ENCODE measurements around the gene SAMMSON. TPM values are rescaled to one million over a fixed set of nuclear protein-coding genes. Genes with fewer than 3 reads are reported as not detected.

The SAMMSON gene
- total RNA-seq, 1 donor from 2014 or later = not detected

DNA sequence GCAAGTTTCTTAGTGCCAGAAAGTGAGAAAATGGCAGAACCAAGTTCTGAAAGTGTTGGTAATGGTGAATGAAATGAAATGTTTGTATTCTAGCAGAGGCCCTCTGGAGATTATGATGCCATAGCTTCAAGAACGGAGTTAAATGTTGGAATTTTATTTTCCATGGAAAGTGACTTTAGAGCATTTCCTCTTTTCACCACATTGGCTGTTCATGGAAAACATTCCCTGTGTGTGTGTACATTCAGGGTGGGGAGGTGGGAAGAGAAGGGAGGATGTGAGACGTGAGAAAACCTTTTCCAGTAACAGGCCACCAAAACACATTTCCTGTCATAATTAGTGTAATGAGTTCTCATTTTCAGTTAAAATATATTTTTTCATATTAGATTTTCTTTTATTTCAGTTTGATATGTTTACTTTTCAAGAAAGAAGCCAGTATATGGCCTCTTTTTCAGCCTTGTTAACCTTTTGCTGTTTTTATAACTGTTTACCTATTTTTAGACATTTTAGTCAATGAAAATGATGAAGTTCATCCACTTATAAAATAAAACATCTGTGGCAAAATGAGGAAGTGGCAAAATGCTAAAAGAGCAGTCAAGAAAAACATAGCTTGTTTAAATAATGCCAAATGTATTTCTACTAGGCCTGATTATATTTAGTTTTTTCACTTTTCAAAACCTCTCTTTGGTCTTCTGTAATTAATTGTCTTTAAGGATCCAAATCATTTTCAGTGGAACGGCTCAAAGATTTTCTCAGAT, 21.6 kb downstream of the SAMMSON start:
- TF ChIP-seq, protein P1, sequence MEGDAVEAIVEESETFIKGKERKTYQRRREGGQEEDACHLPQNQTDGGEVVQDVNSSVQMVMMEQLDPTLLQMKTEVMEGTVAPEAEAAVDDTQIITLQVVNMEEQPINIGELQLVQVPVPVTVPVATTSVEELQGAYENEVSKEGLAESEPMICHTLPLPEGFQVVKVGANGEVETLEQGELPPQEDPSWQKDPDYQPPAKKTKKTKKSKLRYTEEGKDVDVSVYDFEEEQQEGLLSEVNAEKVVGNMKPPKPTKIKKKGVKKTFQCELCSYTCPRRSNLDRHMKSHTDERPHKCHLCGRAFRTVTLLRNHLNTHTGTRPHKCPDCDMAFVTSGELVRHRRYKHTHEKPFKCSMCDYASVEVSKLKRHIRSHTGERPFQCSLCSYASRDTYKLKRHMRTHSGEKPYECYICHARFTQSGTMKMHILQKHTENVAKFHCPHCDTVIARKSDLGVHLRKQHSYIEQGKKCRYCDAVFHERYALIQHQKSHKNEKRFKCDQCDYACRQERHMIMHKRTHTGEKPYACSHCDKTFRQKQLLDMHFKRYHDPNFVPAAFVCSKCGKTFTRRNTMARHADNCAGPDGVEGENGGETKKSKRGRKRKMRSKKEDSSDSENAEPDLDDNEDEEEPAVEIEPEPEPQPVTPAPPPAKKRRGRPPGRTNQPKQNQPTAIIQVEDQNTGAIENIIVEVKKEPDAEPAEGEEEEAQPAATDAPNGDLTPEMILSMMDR (IDR thresholded peaks at IDR 0.05; ENCODE audit: insufficient read depth, low read length, poor library complexity, severe bottlenecking) = no peak
- DNase-seq (ENCODE audit: low read depth) = no peak
- no peaks in the 10 kb centered on the region for H3K27me3 ChIP-seq (ENCODE audit: control insufficient read depth, insufficient read depth, low read length)
- no peaks in the 10 kb centered on the region for H3K36me3 ChIP-seq (ENCODE audit: control insufficient read depth, insufficient read depth, low read length)
- H3K4me3 ChIP-seq (ENCODE audit: low read depth, low read length) = no peak overlapping the region

- TF ChIP-seq, protein P1 (IDR thresholded peaks at IDR 0.05; ENCODE audit: insufficient read depth, low read length, poor library complexity, severe bottlenecking) = no peak
- Histone ChIP-seq H3K36me3 (ENCODE audit: control insufficient read depth, insufficient read depth, low read length) (no peaks in the 10 kb centered on the region), H3K27me3 (ENCODE audit: control insufficient read depth, insufficient read depth, low read length) (no peaks in the 10 kb centered on the region), H3K4me3 (ENCODE audit: low read depth, low read length) (no peak overlapping the region)
- DNase-seq (ENCODE audit: low read depth) = no peak
These were observed 28.8 kb downstream of the SAMMSON start for GRCh38 chr3:70028361-70028760.

DNA sequence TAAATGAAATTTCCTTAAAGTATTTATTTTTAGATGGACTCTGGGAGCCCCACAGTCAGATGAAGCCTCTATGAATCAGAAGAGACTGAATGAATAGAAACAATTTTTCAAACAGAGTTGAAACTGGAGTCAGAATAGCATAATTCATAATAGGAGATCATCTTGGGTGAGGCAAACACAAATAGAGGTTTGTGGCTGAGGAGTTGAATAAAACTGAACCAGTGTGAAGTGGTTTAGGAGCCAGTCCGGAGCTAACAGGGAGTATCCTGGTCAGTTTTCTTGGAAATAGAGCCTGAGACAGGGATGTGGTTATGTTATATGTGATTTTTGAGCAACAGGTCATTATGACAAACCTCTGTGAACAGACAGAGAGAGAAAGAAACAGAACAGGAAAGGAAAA, 39.2 kb downstream of the SAMMSON start:
- Histone ChIP-seq H3K36me3 (ENCODE audit: control insufficient read depth, insufficient read depth, low read length) (no peaks in the 10 kb centered on the region), H3K27me3 (ENCODE audit: control insufficient read depth, insufficient read depth, low read length) (no peaks in the 10 kb centered on the region), H3K4me3 (ENCODE audit: low read depth, low read length) (no peak overlapping the region)
- no peak for DNase-seq (ENCODE audit: low read depth)
- TF ChIP-seq, protein P1 (IDR thresholded peaks at IDR 0.05; ENCODE audit: insufficient read depth, low read length, poor library complexity, severe bottlenecking) = no peak

DNA sequence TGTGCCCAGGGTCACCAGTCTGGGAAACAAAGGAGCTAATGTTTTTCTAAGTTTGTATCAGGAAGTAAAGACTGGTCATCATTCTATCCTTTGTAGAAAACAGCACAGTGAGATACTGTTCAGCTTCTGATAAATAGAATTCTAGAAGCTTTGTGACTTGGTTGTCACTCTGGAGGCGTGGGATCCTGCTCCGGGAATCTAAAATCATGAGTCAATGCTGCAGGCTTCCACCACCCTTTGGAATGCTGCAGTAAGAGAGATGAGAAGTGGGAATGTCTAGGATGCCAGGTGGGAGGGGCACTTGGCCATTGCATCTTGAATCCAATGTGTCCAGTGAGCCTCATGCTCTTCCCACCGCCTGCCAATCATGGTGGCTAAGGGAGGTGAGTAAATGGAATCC, 40.9 kb downstream of the SAMMSON start:
- no peak overlapping the region for H3K4me3 ChIP-seq (ENCODE audit: low read depth, low read length)
- no peaks in the 10 kb centered on the region for H3K36me3 ChIP-seq (ENCODE audit: control insufficient read depth, insufficient read depth, low read length)
- no peaks in the 10 kb centered on the region for H3K27me3 ChIP-seq (ENCODE audit: control insufficient read depth, insufficient read depth, low read length)
- TF ChIP-seq, protein P1 (IDR thresholded peaks at IDR 0.05; ENCODE audit: insufficient read depth, low read length, poor library complexity, severe bottlenecking) = no peak
- no peak for DNase-seq (ENCODE audit: low read depth)

- no peak for DNase-seq (ENCODE audit: low read depth)
- Histone ChIP-seq H3K27me3 (ENCODE audit: control insufficient read depth, insufficient read depth, low read length) (no peaks in the 10 kb centered on the region), H3K36me3 (ENCODE audit: control insufficient read depth, insufficient read depth, low read length) (no peaks in the 10 kb centered on the region), H3K4me3 (ENCODE audit: low read depth, low read length) (no peak overlapping the region)
- TF ChIP-seq, protein P1 (IDR thresholded peaks at IDR 0.05; ENCODE audit: insufficient read depth, low read length, poor library complexity, severe bottlenecking) = no peak
These were observed 43.1 kb downstream of the SAMMSON start for GRCh38 chr3:70042641-70043040.

- DNase-seq (ENCODE audit: low read depth) = peak; percentile 32
- Histone ChIP-seq H3K36me3 (ENCODE audit: control insufficient read depth, insufficient read depth, low read length) (no peaks in the 10 kb centered on the region), H3K4me3 (ENCODE audit: low read depth, low read length) (no peak overlapping the region), H3K27me3 (ENCODE audit: control insufficient read depth, insufficient read depth, low read length) (no peaks in the 10 kb centered on the region)
- TF ChIP-seq, protein P1 (IDR thresholded peaks at IDR 0.05; ENCODE audit: insufficient read depth, low read length, poor library complexity, severe bottlenecking) = no peak
These were observed 50.2 kb downstream of the SAMMSON start for GRCh38 chr3:70049761-70050160.

Data from kidney epithelial cell (primary cell).